ENCODE data around the gene TMC5. TPM values are rescaled to one million over a fixed set of nuclear protein-coding genes. Genes with fewer than 3 reads are reported as not detected.
A peak's percentile ranks its signal among the peaks of the same experiment; 100 is the strongest.

TMC5 gene
- total and polyA plus RNA-seq, 7 donors = 0.36 to 56.0 (median 22.4) TPM; not detected in 2

GRCh38 chr16:19521471-19522396 lies 104.1 kb downstream of the TMC5 start, which contains the start of gene GDE1:
Gene GDE1 (minus strand): TSS chr16:19522098. CDS start chr16:19521964, 134 bp downstream.
- intact Hi-C loops (cut with DNase I) = loop anchor here (2.0 to 10.0 kb wide), 5 partner anchors 33 to 719 kb away; partner anchors contain the start of genes ARL6IP1, COQ7, IQCK and KNOP1
- DNase-seq = peak; percentile 97

DNA sequence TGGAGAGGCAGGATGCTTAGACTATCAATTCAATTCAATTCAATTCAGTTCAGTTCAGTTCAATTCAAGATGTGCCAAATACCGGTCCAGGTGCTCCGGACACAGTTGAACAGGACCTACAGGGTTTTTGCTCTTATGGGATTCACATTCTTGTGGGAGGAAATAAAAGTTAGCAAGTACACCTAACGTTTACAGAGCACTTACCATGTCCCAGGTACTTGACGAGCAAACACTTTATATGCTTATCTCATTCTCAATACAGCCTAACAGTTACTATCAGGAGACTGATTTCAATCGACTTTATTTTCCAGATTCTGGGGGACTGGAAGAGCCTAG lies 104.7 kb downstream of the TMC5 start:
- intact Hi-C loops (cut with DNase I) = loop anchor here (2.0 to 10.0 kb wide), 5 partner anchors 32 to 720 kb away; partner anchors contain the start of genes ARL6IP1, COQ7, IQCK and KNOP1
- H3K27ac ChIP-seq = peak overlapping the region; percentile 93 to 98 (median 96)

More at GRCh38 chr16:19521471-19522396, 104.1 kb downstream of the TMC5 start, which contains the start of gene GDE1:
- Histone ChIP-seq H3K4me3 (peak within 1 kb of the TSS; percentile 83 to 87 (median 86)), H3K4me1 (peaks cover 0 to 57% (median 38%) of the 10 kb centered on the region in 4 donors), H3K9me3 (no peaks in the 10 kb centered on the region), H3K36me3 (peaks cover 0 to 4% (median 0%) of the 10 kb centered on the region in 4 donors), H3K27me3 (no peaks in the 10 kb centered on the region), H3K27ac (peak within 1 kb of the TSS; percentile 93 to 98 (median 96))
- WGBS, 2 donors = 0 to 1% methylated on average over 62 of the region's 62 CpGs
- peak in 1 of 4 experiments; percentile 16 for TF ChIP-seq CTCF (IDR thresholded peaks at IDR 0.05)
- peak in 1 of 4 donors; percentile 19 for TF ChIP-seq EP300 (IDR thresholded peaks at IDR 0.05)
- TF ChIP-seq POLR2A (IDR thresholded peaks at IDR 0.05) = peak; percentile 88 to 93
- peak; percentile 96 to 99 (median 98) for TF ChIP-seq POLR2AphosphoS5 (IDR thresholded peaks at IDR 0.05)

DNA sequence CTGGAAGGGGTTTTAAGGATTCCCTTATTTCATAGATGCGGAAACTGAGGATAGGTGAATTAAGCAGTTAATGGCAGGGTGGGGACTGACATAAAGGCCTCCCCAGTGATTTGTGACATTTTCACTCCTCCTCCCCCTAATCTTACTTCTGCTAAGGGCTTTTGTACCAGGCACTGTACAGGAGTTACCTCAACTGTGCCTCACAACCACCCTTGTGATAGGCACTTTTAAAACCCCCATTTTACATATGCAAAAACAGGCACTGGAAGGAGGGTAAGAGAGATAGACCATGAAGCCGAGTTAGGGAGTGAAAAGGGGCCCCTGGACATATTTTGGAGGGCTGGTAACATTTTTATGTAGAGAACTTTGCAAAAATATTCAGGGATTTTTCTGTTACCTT lies 105.1 kb downstream of the TMC5 start:
- intact Hi-C loops (cut with DNase I) = loop anchor here (2.0 to 10.0 kb wide), 5 partner anchors 32 to 720 kb away; partner anchors contain the start of genes ARL6IP1, COQ7, IQCK and KNOP1
- no peaks in the 10 kb centered on the region for H3K9me3 ChIP-seq
- H3K36me3 ChIP-seq = peaks cover 0 to under 1% (median 0%) of the 10 kb centered on the region in 4 donors
- no peak for DNase-seq
- no peaks in the 10 kb centered on the region for H3K27me3 ChIP-seq
- H3K27ac ChIP-seq = peak overlapping the region in 3 of 4 donors; percentile 93 to 98 (median 97)
- TF ChIP-seq POLR2A (IDR thresholded peaks at IDR 0.05) (no peak), POLR2AphosphoS5 (IDR thresholded peaks at IDR 0.05) (no peak), EP300 (IDR thresholded peaks at IDR 0.05) (no peak), CTCF (IDR thresholded peaks at IDR 0.05) (no peak)
- H3K4me1 ChIP-seq = peaks cover 0 to 57% (median 38%) of the 10 kb centered on the region in 4 donors
- H3K4me3 ChIP-seq = no peak overlapping the region
- 87 to 92% methylated on average over 2 of the region's 2 CpGs for WGBS, 2 donors

More for the DNA sequence above, 104.7 kb downstream of the TMC5 start:
- no peak for DNase-seq
- Histone ChIP-seq H3K27me3 (no peaks in the 10 kb centered on the region), H3K4me1 (peaks cover 0 to 57% (median 38%) of the 10 kb centered on the region in 4 donors), H3K9me3 (no peaks in the 10 kb centered on the region), H3K36me3 (no peaks in the 10 kb centered on the region), H3K4me3 (peak overlapping the region in 2 of 4 donors; percentile 84 to 87)
- no peak for TF ChIP-seq POLR2AphosphoS5 (IDR thresholded peaks at IDR 0.05)
- TF ChIP-seq EP300 (IDR thresholded peaks at IDR 0.05) = no peak
- no peak for TF ChIP-seq POLR2A (IDR thresholded peaks at IDR 0.05)
- WGBS, 2 donors = 12 to 42% methylated on average over 5 of the region's 5 CpGs

GRCh38 chr16:19523184-19523558 lies 105.5 kb downstream of the TMC5 start:
- intact Hi-C loops (cut with DNase I) = loop anchor here (2.0 to 10.0 kb wide), 5 partner anchors 32 to 721 kb away; partner anchors contain the start of genes ARL6IP1, COQ7, IQCK and KNOP1
- 68 to 77% methylated on average over 18 of the region's 18 CpGs for WGBS, 2 donors
- H3K27me3 ChIP-seq = no peaks in the 10 kb centered on the region
- H3K4me3 ChIP-seq = peak overlapping the region in 1 of 4 donors; percentile 80
- no peak for DNase-seq
- peak overlapping the region in 3 of 4 donors; percentile 20 to 98 (median 97) for H3K27ac ChIP-seq
- TF ChIP-seq POLR2A (IDR thresholded peaks at IDR 0.05) (no peak), EP300 (IDR thresholded peaks at IDR 0.05) (no peak), CTCF (IDR thresholded peaks at IDR 0.05) (no peak), POLR2AphosphoS5 (IDR thresholded peaks at IDR 0.05) (no peak)
- peaks cover 0 to 56% (median 36%) of the 10 kb centered on the region in 4 donors for H3K4me1 ChIP-seq
- peaks cover 0 to 5% (median 0%) of the 10 kb centered on the region in 4 donors for H3K36me3 ChIP-seq
- H3K9me3 ChIP-seq = no peaks in the 10 kb centered on the region

Measured in sigmoid colon (tissue), 7 donors.